ENCODE results near the gene MFSD2A. TPM values are rescaled to one million over a fixed set of nuclear protein-coding genes. Genes with fewer than 3 reads are reported as not detected.
A peak's percentile ranks its signal among the peaks of the same experiment; 100 is the strongest.

Gene MFSD2A
- total RNA-seq, 1 experiment from 2014 or later, result 1.4 TPM

DNA sequence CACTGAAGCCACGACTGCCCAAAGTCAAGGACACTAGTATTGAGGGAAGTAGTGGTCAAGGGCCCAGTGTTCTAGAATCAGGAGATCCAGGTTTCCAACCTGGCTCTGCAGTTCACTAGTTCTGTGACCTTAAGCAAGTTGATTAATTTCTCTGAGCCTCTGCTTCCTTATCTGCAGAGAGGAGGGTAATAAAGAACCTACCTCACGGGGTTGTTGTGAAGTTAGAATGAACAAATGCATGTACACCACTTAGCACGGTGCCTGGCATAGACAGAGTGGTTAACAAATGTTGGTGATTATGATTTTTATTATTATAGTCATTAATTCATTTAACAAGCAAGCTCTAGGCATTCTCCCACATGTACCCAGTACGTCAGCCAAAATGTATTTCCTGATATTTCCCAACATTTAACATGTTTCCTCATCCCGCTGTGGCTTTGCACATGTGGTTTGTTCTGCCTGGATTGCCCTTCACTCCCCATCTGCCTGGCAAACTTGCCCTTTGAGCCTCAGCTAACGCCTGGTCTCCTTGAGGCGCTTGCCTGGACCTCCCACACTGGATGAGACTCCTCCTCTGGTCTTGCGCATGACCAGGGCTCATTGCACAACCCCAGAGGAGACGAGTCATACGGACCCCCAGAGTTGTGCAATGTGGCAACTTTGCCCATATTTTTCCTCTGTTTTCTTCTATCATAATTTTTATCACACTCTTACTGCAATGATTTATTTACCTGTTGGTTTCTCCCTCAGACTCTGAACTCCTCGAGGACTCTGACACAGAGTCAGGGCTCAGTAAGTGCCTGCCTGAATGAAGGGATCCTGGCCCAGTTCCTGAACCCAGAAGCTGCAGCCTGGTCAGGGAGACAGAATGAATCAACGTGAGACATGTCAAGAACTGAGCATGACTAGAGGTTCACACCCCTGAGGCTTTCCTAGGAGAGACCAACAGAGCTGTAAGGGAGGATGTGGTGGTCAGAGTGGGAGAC is 20.7 kb upstream of the MFSD2A start:
- no peaks in the 10 kb centered on the region for H3K9me2 ChIP-seq (ENCODE audit: insufficient read depth)
- H3K27ac ChIP-seq, result peak overlapping the region; percentile 44
- DNase-seq, result peak; percentile 17 to 78
- H3F3A ChIP-seq (ENCODE audit: insufficient read depth, low read depth), result peaks cover 18% of the 10 kb centered on the region; the same call in 1 of the 2 replicates
- no peaks in the 10 kb centered on the region for H3K27me3 ChIP-seq (ENCODE audit: insufficient read depth, low read depth)
- H3K4me2 ChIP-seq, result peak overlapping the region; percentile 64
- no TSS peak for BruUV-seq (replicated peaks)
- H4K20me1 ChIP-seq (ENCODE audit: insufficient read depth), result no peaks in the 10 kb centered on the region
- H3K36me3 ChIP-seq (ENCODE audit: low read depth), result no peaks in the 10 kb centered on the region
- no peak overlapping the region for H3K4me3 ChIP-seq
- POLR2A ChIA-PET (ENCODE audit: unreplicated experiment), result interaction anchor here (0.6 kb wide), 1 partner anchor 41 kb away, joined by 3 read pairs; no protein-coding TSS in a partner anchor
- no peaks in the 10 kb centered on the region for H3K9me3 ChIP-seq (ENCODE audit: insufficient read depth, low read depth)
- intact Hi-C loops (cut with micrococcal nuclease; ENCODE audit: unreplicated experiment), result no loop called here
- TF ChIP-seq EZH2 (IDR thresholded peaks at IDR 0.05; ENCODE audit: low read depth), result no peak
- TF ChIP-seq, protein P1, sequence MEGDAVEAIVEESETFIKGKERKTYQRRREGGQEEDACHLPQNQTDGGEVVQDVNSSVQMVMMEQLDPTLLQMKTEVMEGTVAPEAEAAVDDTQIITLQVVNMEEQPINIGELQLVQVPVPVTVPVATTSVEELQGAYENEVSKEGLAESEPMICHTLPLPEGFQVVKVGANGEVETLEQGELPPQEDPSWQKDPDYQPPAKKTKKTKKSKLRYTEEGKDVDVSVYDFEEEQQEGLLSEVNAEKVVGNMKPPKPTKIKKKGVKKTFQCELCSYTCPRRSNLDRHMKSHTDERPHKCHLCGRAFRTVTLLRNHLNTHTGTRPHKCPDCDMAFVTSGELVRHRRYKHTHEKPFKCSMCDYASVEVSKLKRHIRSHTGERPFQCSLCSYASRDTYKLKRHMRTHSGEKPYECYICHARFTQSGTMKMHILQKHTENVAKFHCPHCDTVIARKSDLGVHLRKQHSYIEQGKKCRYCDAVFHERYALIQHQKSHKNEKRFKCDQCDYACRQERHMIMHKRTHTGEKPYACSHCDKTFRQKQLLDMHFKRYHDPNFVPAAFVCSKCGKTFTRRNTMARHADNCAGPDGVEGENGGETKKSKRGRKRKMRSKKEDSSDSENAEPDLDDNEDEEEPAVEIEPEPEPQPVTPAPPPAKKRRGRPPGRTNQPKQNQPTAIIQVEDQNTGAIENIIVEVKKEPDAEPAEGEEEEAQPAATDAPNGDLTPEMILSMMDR (conservative IDR thresholded peaks at IDR 0.05), result no peak
- CTCF ChIA-PET, result no interaction called here
- no peaks in the 10 kb centered on the region for H3K79me2 ChIP-seq (ENCODE audit: low read depth)
- peaks cover 21% of the 10 kb centered on the region for H3K4me1 ChIP-seq (replicated peaks; ENCODE audit: insufficient read depth)
- H2AFZ ChIP-seq, result no peak overlapping the region

DNA sequence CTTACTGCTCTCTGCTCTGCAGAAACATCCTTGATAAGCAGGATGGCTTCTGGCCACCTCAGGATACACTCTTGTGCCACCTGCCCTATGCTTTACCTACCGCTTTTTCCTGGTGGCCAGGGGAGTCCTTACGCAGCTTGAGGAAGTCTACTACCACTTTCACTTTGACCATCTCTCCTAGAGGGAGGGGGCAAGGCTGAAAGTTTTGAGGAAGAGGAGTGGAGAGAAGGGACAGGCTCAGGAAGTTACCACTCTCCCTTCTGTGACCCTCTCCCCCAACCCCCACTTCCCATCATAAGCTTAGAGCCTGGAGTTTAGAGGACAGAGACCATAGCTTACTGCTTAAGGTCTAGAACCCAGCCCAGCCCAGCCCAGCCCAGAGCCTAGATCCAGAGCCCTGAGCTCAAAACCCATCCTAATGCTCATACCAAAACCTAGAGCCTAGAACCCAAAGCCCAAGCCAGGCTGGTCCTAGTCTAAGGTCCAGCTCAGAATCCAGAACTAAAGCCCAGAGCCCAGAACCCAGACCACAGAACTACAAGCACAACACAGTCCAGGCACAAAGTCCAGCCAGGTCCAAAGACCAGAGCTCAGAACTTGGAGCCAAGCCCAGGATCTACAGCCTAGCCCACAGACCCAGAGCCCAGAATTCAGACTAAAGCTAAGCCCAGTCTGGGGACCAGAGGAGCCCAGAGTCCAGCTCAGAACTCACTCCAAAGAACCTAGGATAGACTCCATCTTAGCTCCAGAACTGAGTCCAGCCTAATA is 18.0 kb upstream of the MFSD2A start:
- Histone ChIP-seq H3K36me3 (ENCODE audit: low read depth) (no peaks in the 10 kb centered on the region), H3K4me3 (no peak overlapping the region), H3K79me2 (ENCODE audit: low read depth) (no peaks in the 10 kb centered on the region), H4K20me1 (ENCODE audit: insufficient read depth) (no peaks in the 10 kb centered on the region), H3K27me3 (ENCODE audit: insufficient read depth, low read depth) (no peaks in the 10 kb centered on the region), H3K9me3 (ENCODE audit: insufficient read depth, low read depth) (no peaks in the 10 kb centered on the region), H3F3A (ENCODE audit: insufficient read depth, low read depth) (peaks cover 18% of the 10 kb centered on the region; the same call in 1 of the 2 replicates), H3K27ac (no peak overlapping the region), H3K4me2 (no peak overlapping the region), H2AFZ (no peak overlapping the region), H3K4me1 (replicated peaks; ENCODE audit: insufficient read depth) (peaks cover 21% of the 10 kb centered on the region), H3K9me2 (ENCODE audit: insufficient read depth) (no peaks in the 10 kb centered on the region)
- CTCF ChIA-PET, result interaction anchor here (0.5 kb wide), 1 partner anchor 503 kb away, joined by 4 read pairs; no protein-coding TSS in a partner anchor
- no peak for DNase-seq
- intact Hi-C loops (cut with micrococcal nuclease; ENCODE audit: unreplicated experiment), result no loop called here
- TF ChIP-seq EZH2 (IDR thresholded peaks at IDR 0.05; ENCODE audit: low read depth), result no peak
- TF ChIP-seq, protein P1 (conservative IDR thresholded peaks at IDR 0.05), result no peak
- POLR2A ChIA-PET (ENCODE audit: unreplicated experiment), result interaction anchor here (0.9 kb wide), 1 partner anchor 72 kb away, joined by 10 read pairs; no protein-coding TSS in a partner anchor
- BruUV-seq (replicated peaks), result no TSS peak

DNA sequence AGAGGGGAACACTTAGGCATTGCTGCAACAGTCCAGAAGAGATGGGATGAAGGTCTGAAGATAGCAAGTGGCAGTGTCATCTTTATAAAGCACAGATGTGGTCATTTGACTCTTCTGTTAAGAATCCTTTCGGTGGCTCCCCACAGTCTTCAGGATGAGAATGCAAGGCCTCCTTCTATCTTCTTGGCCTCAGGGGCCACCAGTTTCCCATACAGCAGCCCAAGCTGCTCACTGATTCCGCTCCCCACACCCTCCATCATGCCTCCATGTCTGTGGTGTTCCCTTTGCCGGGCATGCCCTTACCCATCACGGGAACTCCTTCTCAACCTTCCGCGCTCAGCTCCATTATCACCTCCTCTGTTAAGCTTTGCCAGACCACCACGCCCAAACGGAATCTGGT is 16.1 kb upstream of the MFSD2A start:
- Histone ChIP-seq H4K20me1 (ENCODE audit: insufficient read depth) (no peaks in the 10 kb centered on the region), H3K4me3 (no peak overlapping the region), H3K36me3 (ENCODE audit: low read depth) (no peaks in the 10 kb centered on the region), H3K4me1 (replicated peaks; ENCODE audit: insufficient read depth) (peaks cover 22% of the 10 kb centered on the region), H3K9me3 (ENCODE audit: insufficient read depth, low read depth) (no peaks in the 10 kb centered on the region), H3K27ac (no peak overlapping the region), H3K79me2 (ENCODE audit: low read depth) (no peaks in the 10 kb centered on the region), H2AFZ (no peak overlapping the region), H3K4me2 (no peak overlapping the region), H3F3A (ENCODE audit: insufficient read depth, low read depth) (peaks cover 24% of the 10 kb centered on the region; the same call in 1 of the 2 replicates), H3K27me3 (ENCODE audit: insufficient read depth, low read depth) (no peaks in the 10 kb centered on the region), H3K9me2 (ENCODE audit: insufficient read depth) (no peaks in the 10 kb centered on the region)
- intact Hi-C loops (cut with micrococcal nuclease; ENCODE audit: unreplicated experiment), result no loop called here
- DNase-seq, result no peak
- TF ChIP-seq, protein P1 (conservative IDR thresholded peaks at IDR 0.05), result no peak
- no peak for TF ChIP-seq EZH2 (IDR thresholded peaks at IDR 0.05; ENCODE audit: low read depth)
- CTCF ChIA-PET, result interaction anchor here (0.5 to 0.6 kb wide), 2 partner anchors 38 to 593 kb away, joined by 3 to 5 read pairs; no protein-coding TSS in a partner anchor
- BruUV-seq (replicated peaks), result no TSS peak
- POLR2A ChIA-PET (ENCODE audit: unreplicated experiment), result no interaction called here
